Sigmoid colon (tissue), 4 donors: ENCODE measurements around the gene SLC66A1.

Experiments
- EP300 ChIP-seq, 4 donors: sonication (generic); formaldehyde crosslinking; IDR thresholded peaks; one replicate each; pipeline ENCODE4 v1.6.1; 2017; ENCODE audit warnings: antibody characterized with exemption in 4 of 4
- POLR2A ChIP-seq, 2 donors: fragments of 450-650 bp; IDR thresholded peaks; one replicate each; pipeline ENCODE4 v1.6.1; 2016; ENCODE audit warnings: antibody characterized with exemption in 2 of 2, mild to moderate bottlenecking in 2 of 2, moderate library complexity in 2 of 2
- POLR2AphosphoS5 ChIP-seq, 4 donors: sonication (generic); formaldehyde crosslinking; IDR thresholded peaks; one replicate each; pipeline ENCODE4 v1.6.1; 2017; ENCODE audit warnings: antibody characterized with exemption in 4 of 4
- TF ChIP-seq, protein P1 (sequence below), 4 experiments: fragments of 450-650 bp in 3 of 4; fragments of 200-600 bp in 1 of 4; IDR thresholded peaks; one replicate each; pipeline ENCODE4 v1.5.1; 2016 to 2019; ENCODE audit warnings: antibody characterized with exemption in 4 of 4, mild to moderate bottlenecking in 3 of 4, moderate library complexity in 2 of 4

DNA sequence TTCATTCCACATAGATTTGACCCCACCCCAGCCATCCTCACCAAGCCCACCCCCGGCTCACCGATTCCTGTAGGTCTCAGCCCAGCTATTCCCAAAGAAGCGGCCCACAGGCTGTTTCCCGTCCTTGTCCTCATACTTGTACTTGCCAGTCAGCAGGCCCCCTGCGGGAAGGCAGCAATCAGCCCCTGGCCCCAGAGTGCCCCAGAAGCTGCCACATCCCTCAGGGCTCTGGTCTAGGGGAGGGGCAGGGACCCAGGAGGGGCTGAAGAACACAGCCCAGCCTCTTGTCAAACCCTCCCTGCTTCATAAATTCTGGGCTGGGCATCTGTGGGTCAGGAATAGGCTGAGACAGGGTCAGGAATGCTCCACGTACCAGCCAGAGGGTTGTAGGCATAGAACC lies 5.2 kb upstream of the SLC66A1 start:
- TF ChIP-seq, protein P1, sequence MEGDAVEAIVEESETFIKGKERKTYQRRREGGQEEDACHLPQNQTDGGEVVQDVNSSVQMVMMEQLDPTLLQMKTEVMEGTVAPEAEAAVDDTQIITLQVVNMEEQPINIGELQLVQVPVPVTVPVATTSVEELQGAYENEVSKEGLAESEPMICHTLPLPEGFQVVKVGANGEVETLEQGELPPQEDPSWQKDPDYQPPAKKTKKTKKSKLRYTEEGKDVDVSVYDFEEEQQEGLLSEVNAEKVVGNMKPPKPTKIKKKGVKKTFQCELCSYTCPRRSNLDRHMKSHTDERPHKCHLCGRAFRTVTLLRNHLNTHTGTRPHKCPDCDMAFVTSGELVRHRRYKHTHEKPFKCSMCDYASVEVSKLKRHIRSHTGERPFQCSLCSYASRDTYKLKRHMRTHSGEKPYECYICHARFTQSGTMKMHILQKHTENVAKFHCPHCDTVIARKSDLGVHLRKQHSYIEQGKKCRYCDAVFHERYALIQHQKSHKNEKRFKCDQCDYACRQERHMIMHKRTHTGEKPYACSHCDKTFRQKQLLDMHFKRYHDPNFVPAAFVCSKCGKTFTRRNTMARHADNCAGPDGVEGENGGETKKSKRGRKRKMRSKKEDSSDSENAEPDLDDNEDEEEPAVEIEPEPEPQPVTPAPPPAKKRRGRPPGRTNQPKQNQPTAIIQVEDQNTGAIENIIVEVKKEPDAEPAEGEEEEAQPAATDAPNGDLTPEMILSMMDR (IDR thresholded peaks at IDR 0.05), result no peak
- TF ChIP-seq POLR2A (IDR thresholded peaks at IDR 0.05) (no peak), POLR2AphosphoS5 (IDR thresholded peaks at IDR 0.05) (no peak), EP300 (IDR thresholded peaks at IDR 0.05) (no peak)
